LNCaP clone FGC (cell line): ENCODE results near the gene CMSS1.
"Not testable (repeated sequence)": the region's sequence is repeated elsewhere in the genome, so short reads cannot be mapped to it uniquely, and the experiment has no call there.

Experiments used
- DNase-seq: peaks from one replicate; pipeline ENCODE4 v3.0.0-alpha.2; 2011; ENCODE audit warnings: low read depth
- H3K4me3 ChIP-seq: 2 replicates; pipeline ENCODE4 v1.5.1; 2011; ENCODE audit warnings: mild to moderate bottlenecking, low read depth, low read length, control low read depth
- CTCF ChIP-seq: IDR thresholded peaks from 2 replicates; pipeline ENCODE4 v1.5.1; 2012; ENCODE audit warnings: mild to moderate bottlenecking; ENCODE audit not compliant: control insufficient read depth, insufficient read depth; ENCODE audit errors: extremely low read depth

CMSS1 gene

GRCh38 chr3:100227511-100227921 lies 409.9 kb downstream of the CMSS1 start:
- no peak for TF ChIP-seq CTCF
- no peak overlapping the region for H3K4me3 ChIP-seq
- DNase-seq, result no peak

- no peak overlapping the region for H3K4me3 ChIP-seq
- no peak for DNase-seq
- no peak for TF ChIP-seq CTCF
These were observed 410.6 kb downstream of the CMSS1 start for GRCh38 chr3:100228247-100228646.

GRCh38 chr3:100229188-100229587 lies 411.5 kb downstream of the CMSS1 start:
- not testable (repeated sequence) for H3K4me3 ChIP-seq, DNase-seq

GRCh38 chr3:100230710-100231109 lies 413.0 kb downstream of the CMSS1 start:
- no peak for TF ChIP-seq CTCF
- H3K4me3 ChIP-seq, result no peak overlapping the region
- DNase-seq, result no peak
